Measurements from ENCODE around the gene USF2. TPM values are rescaled to one million over a fixed set of nuclear protein-coding genes. Genes with fewer than 3 reads are reported as not detected.

The USF2 gene
- polyA plus RNA-seq, 3 donors, result 2.7 to 248 (median 5.0) TPM

- no peaks in the 10 kb centered on the region for H4K20me1 ChIP-seq (ENCODE audit: insufficient read depth, low read length)
- peak overlapping the region in 1 of 2 donors; percentile 69 for H3K4me3 Mint-ChIP-seq
- TF ChIP-seq, protein P1, sequence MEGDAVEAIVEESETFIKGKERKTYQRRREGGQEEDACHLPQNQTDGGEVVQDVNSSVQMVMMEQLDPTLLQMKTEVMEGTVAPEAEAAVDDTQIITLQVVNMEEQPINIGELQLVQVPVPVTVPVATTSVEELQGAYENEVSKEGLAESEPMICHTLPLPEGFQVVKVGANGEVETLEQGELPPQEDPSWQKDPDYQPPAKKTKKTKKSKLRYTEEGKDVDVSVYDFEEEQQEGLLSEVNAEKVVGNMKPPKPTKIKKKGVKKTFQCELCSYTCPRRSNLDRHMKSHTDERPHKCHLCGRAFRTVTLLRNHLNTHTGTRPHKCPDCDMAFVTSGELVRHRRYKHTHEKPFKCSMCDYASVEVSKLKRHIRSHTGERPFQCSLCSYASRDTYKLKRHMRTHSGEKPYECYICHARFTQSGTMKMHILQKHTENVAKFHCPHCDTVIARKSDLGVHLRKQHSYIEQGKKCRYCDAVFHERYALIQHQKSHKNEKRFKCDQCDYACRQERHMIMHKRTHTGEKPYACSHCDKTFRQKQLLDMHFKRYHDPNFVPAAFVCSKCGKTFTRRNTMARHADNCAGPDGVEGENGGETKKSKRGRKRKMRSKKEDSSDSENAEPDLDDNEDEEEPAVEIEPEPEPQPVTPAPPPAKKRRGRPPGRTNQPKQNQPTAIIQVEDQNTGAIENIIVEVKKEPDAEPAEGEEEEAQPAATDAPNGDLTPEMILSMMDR (IDR thresholded peaks at IDR 0.05), result no peak
- H3K27me3 Mint-ChIP-seq (ENCODE audit: low read depth in 3 of 3), result peaks cover 0 to 6% (median 2%) of the 10 kb centered on the region in 3 donors
- no peak overlapping the region for H3K9ac ChIP-seq (ENCODE audit: insufficient read depth, low read length, poor library complexity, severe bottlenecking)
- no peaks in the 10 kb centered on the region for H3K36me3 ChIP-seq (replicated peaks in 1 of 2; ENCODE audit: control insufficient read depth in 1 of 2, insufficient read depth in 2 of 2, low read length in 2 of 2)
- peak overlapping the region in 1 of 3 experiments; percentile 27 for H3K4me3 ChIP-seq (replicated peaks in 1 of 3; ENCODE audit: low read depth in 2 of 3, low read length in 3 of 3)
- peak overlapping the region; percentile 58 to 96 (median 68) for H3K27ac Mint-ChIP-seq
- WGBS (ENCODE audit: insufficient coverage), result no CpG with 5 or more reads among the region's 1 CpG
- H3K9me3 ChIP-seq (replicated peaks in 1 of 2; ENCODE audit: control insufficient read depth in 1 of 2, insufficient read depth in 1 of 2, low read length in 2 of 2), result no peaks in the 10 kb centered on the region
- H3K9me3 Mint-ChIP-seq, result peaks cover 10 to 29% (median 24%) of the 10 kb centered on the region in 7 donors
- peak; percentile 30 to 51 (median 39) for DNase-seq
- intact Hi-C loops (cut with micrococcal nuclease), result no loop called here
- peak overlapping the region; percentile 54 for H2AFZ ChIP-seq (ENCODE audit: insufficient read depth, low read depth, low read length, poor library complexity, severe bottlenecking)
- peaks cover 28% of the 10 kb centered on the region for H3K4me1 Mint-ChIP-seq
- H3K79me2 ChIP-seq (ENCODE audit: insufficient read depth, low read length), result no peaks in the 10 kb centered on the region
- H3K27me3 ChIP-seq (ENCODE audit: control insufficient read depth in 2 of 2, insufficient read depth in 2 of 2, low read length in 2 of 2), result no peaks in the 10 kb centered on the region
- H3K4me2 ChIP-seq (replicated peaks; ENCODE audit: extremely low read depth, low read length, poor library complexity, severe bottlenecking), result peak overlapping the region; percentile 32
- peaks cover 0 to 3% of the 10 kb centered on the region in 2 donors for H3K36me3 Mint-ChIP-seq
- peaks cover 13 to 17% of the 10 kb centered on the region in 2 donors for H3K4me1 ChIP-seq (ENCODE audit: control insufficient read depth in 1 of 2, insufficient read depth in 2 of 2, low read length in 2 of 2)
- peak overlapping the region in 1 of 2 donors; percentile 65 for H3K27ac ChIP-seq (ENCODE audit: low read depth in 1 of 2, low read length in 2 of 2)
These were observed 28.4 kb upstream of the USF2 start for GRCh38 chr19:35240327-35240726.

- Histone ChIP-seq H3K27ac (ENCODE audit: low read depth in 1 of 2, low read length in 2 of 2) (no peak overlapping the region), H3K4me3 (replicated peaks in 1 of 3; ENCODE audit: low read depth in 2 of 3, low read length in 3 of 3) (no peak overlapping the region), H3K36me3 (replicated peaks in 1 of 2; ENCODE audit: control insufficient read depth in 1 of 2, insufficient read depth in 2 of 2, low read length in 2 of 2) (no peaks in the 10 kb centered on the region), H3K27me3 (ENCODE audit: control insufficient read depth in 2 of 2, insufficient read depth in 2 of 2, low read length in 2 of 2) (peaks cover 0 to 4% of the 10 kb centered on the region in 2 donors), H3K4me1 (ENCODE audit: control insufficient read depth in 1 of 2, insufficient read depth in 2 of 2, low read length in 2 of 2) (peaks cover 14 to 19% of the 10 kb centered on the region in 2 donors), H3K9me3 (replicated peaks in 1 of 2; ENCODE audit: control insufficient read depth in 1 of 2, insufficient read depth in 1 of 2, low read length in 2 of 2) (peaks cover 0 to 4% of the 10 kb centered on the region in 2 donors), H3K79me2 (ENCODE audit: insufficient read depth, low read length) (no peaks in the 10 kb centered on the region), H2AFZ (ENCODE audit: insufficient read depth, low read depth, low read length, poor library complexity, severe bottlenecking) (no peak overlapping the region), H4K20me1 (ENCODE audit: insufficient read depth, low read length) (no peaks in the 10 kb centered on the region), H3K4me2 (replicated peaks; ENCODE audit: extremely low read depth, low read length, poor library complexity, severe bottlenecking) (no peak overlapping the region), H3K9ac (ENCODE audit: insufficient read depth, low read length, poor library complexity, severe bottlenecking) (no peak overlapping the region)
- H3K9me3 Mint-ChIP-seq, result peaks cover 14 to 36% (median 28%) of the 10 kb centered on the region in 7 donors
- no peak overlapping the region for H3K4me3 Mint-ChIP-seq
- H3K4me1 Mint-ChIP-seq, result peaks cover 30% of the 10 kb centered on the region
- H3K27me3 Mint-ChIP-seq (ENCODE audit: low read depth in 3 of 3), result peaks cover 3 to 11% (median 7%) of the 10 kb centered on the region in 3 donors
- H3K36me3 Mint-ChIP-seq, result peaks cover 0 to 3% of the 10 kb centered on the region in 2 donors
- WGBS (ENCODE audit: insufficient coverage), result no CpG with 5 or more reads among the region's 1 CpG
- DNase-seq, result no peak
- intact Hi-C loops (cut with micrococcal nuclease), result no loop called here
- H3K27ac Mint-ChIP-seq, result peak overlapping the region in 1 of 7 donors; percentile 12
- TF ChIP-seq, protein P1 (IDR thresholded peaks at IDR 0.05), result no peak
These were observed 27.3 kb upstream of the USF2 start for GRCh38 chr19:35241417-35241816.
